ENCODE data around the gene ANXA1. TPM values are rescaled to one million over a fixed set of nuclear protein-coding genes. Genes with fewer than 3 reads are reported as not detected.

The ANXA1 gene
- total RNA-seq, 2 experiments from 2014 or later: 310 to 317 TPM

GRCh38 chr9:73118898-73119554 is 32.6 kb upstream of the ANXA1 start:
- ATAC-seq (ENCODE audit: poor library complexity): no peak
- no peak overlapping the region for H3K4me3 Mint-ChIP-seq
- intact Hi-C loops (cut with DNase I, micrococcal nuclease): no loop called here
- no peaks in the 10 kb centered on the region for H3K9me3 Mint-ChIP-seq
- Histone ChIP-seq H3K27me3 (ENCODE audit: control insufficient read depth in 1 of 2, insufficient read depth in 2 of 2, low read length in 2 of 2) (no peaks in the 10 kb centered on the region), H3K4me3 (ENCODE audit: low read length) (no peak overlapping the region), H3K4me1 (ENCODE audit: insufficient read depth, low read length) (peaks cover 4% of the 10 kb centered on the region), H3K9me3 (ENCODE audit: control insufficient read depth in 1 of 2, insufficient read depth in 1 of 2, low read length in 2 of 2) (no peaks in the 10 kb centered on the region), H3K36me3 (ENCODE audit: insufficient read depth, low read length) (no peaks in the 10 kb centered on the region), H3K27ac (ENCODE audit: low read depth in 1 of 2, low read length in 2 of 2) (no peak overlapping the region)
- TF ChIP-seq, protein P1, sequence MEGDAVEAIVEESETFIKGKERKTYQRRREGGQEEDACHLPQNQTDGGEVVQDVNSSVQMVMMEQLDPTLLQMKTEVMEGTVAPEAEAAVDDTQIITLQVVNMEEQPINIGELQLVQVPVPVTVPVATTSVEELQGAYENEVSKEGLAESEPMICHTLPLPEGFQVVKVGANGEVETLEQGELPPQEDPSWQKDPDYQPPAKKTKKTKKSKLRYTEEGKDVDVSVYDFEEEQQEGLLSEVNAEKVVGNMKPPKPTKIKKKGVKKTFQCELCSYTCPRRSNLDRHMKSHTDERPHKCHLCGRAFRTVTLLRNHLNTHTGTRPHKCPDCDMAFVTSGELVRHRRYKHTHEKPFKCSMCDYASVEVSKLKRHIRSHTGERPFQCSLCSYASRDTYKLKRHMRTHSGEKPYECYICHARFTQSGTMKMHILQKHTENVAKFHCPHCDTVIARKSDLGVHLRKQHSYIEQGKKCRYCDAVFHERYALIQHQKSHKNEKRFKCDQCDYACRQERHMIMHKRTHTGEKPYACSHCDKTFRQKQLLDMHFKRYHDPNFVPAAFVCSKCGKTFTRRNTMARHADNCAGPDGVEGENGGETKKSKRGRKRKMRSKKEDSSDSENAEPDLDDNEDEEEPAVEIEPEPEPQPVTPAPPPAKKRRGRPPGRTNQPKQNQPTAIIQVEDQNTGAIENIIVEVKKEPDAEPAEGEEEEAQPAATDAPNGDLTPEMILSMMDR (IDR thresholded peaks at IDR 0.05): no peak
- no peak for DNase-seq
- H3K4me1 Mint-ChIP-seq (ENCODE audit: low read depth): peaks cover 41% of the 10 kb centered on the region
- H3K27ac Mint-ChIP-seq: no peak overlapping the region
- POLR2A ChIA-PET: interaction anchor here (1.5 kb wide), 1 partner anchor 12 kb away, joined by 3 read pairs; no protein-coding TSS in a partner anchor
- no peaks in the 10 kb centered on the region for H3K27me3 Mint-ChIP-seq
- CTCF ChIA-PET: interaction anchor here (1.0 to 1.8 kb wide), 4 partner anchors 10 to 53 kb away, joined by 3 to 7 read pairs (median 4); no protein-coding TSS in a partner anchor
- no peaks in the 10 kb centered on the region for H3K36me3 Mint-ChIP-seq (ENCODE audit: low read depth)

- H3K27ac ChIP-seq (ENCODE audit: low read depth in 1 of 2, low read length in 2 of 2): no peak overlapping the region
Observed at GRCh38 chr9:73121375-73121935, 30.2 kb upstream of the ANXA1 start.

GRCh38 chr9:73125651-73126050 is 26.0 kb upstream of the ANXA1 start:
- H3K4me1 ChIP-seq (ENCODE audit: insufficient read depth, low read length): no peaks in the 10 kb centered on the region
- CTCF ChIA-PET: no interaction called here
- H3K4me3 ChIP-seq (ENCODE audit: low read length): no peak overlapping the region
- Mint-ChIP-seq H3K4me1 (ENCODE audit: low read depth) (peaks cover 24% of the 10 kb centered on the region), H3K27me3 (no peaks in the 10 kb centered on the region), H3K9me3 (no peaks in the 10 kb centered on the region), H3K36me3 (ENCODE audit: low read depth) (no peaks in the 10 kb centered on the region), H3K27ac (no peak overlapping the region), H3K4me3 (no peak overlapping the region)
- H3K36me3 ChIP-seq (ENCODE audit: insufficient read depth, low read length): no peaks in the 10 kb centered on the region
- ATAC-seq (ENCODE audit: poor library complexity) (no peak), DNase-seq (no peak)
- intact Hi-C loops (cut with DNase I, micrococcal nuclease): loop anchor here in 1 of 2 experiments (5.0 to 10.0 kb wide), 3 partner anchors 37 to 1211 kb away; partner anchors contain the start of genes ABHD17B and C9orf85
- POLR2A ChIA-PET: no interaction called here
- no peaks in the 10 kb centered on the region for H3K27me3 ChIP-seq (ENCODE audit: control insufficient read depth in 1 of 2, insufficient read depth in 2 of 2, low read length in 2 of 2)
- H3K27ac ChIP-seq (ENCODE audit: low read depth in 1 of 2, low read length in 2 of 2): no peak overlapping the region
- H3K9me3 ChIP-seq (ENCODE audit: control insufficient read depth in 1 of 2, insufficient read depth in 1 of 2, low read length in 2 of 2): no peaks in the 10 kb centered on the region
- TF ChIP-seq, protein P1 (IDR thresholded peaks at IDR 0.05): no peak

More at GRCh38 chr9:73121375-73121935, 30.2 kb upstream of the ANXA1 start:
- Mint-ChIP-seq H3K36me3 (ENCODE audit: low read depth) (no peaks in the 10 kb centered on the region), H3K4me1 (ENCODE audit: low read depth) (peaks cover 20% of the 10 kb centered on the region), H3K27ac (no peak overlapping the region), H3K27me3 (no peaks in the 10 kb centered on the region), H3K4me3 (no peak overlapping the region), H3K9me3 (no peaks in the 10 kb centered on the region)
- POLR2A ChIA-PET: no interaction called here
- intact Hi-C loops (cut with DNase I, micrococcal nuclease): loop anchor here in 1 of 2 experiments (10.0 kb wide), 2 partner anchors 57 to 1207 kb away; partner anchors contain the start of genes ABHD17B and C9orf85
- no peak for ATAC-seq (ENCODE audit: poor library complexity)
- Histone ChIP-seq H3K4me1 (ENCODE audit: insufficient read depth, low read length) (no peaks in the 10 kb centered on the region), H3K27me3 (ENCODE audit: control insufficient read depth in 1 of 2, insufficient read depth in 2 of 2, low read length in 2 of 2) (no peaks in the 10 kb centered on the region), H3K9me3 (ENCODE audit: control insufficient read depth in 1 of 2, insufficient read depth in 1 of 2, low read length in 2 of 2) (no peaks in the 10 kb centered on the region), H3K4me3 (ENCODE audit: low read length) (no peak overlapping the region), H3K36me3 (ENCODE audit: insufficient read depth, low read length) (no peaks in the 10 kb centered on the region)
- DNase-seq: no peak
- TF ChIP-seq, protein P1 (IDR thresholded peaks at IDR 0.05): no peak
- CTCF ChIA-PET: interaction anchor here (0.7 to 1.3 kb wide), 3 partner anchors 11 to 21 kb away, joined by 3 read pairs; no protein-coding TSS in a partner anchor
